AG20443 (cell line): ENCODE results near the gene SLC16A5.
"Not testable (repeated sequence)": the region's sequence is repeated elsewhere in the genome, so short reads cannot be mapped to it uniquely, and the experiment has no call there.

Source experiments
- DNase-seq: peaks from one replicate; pipeline ENCODE4 v3.0.0; 2012; ENCODE audit warnings: low spot score, mixed read lengths

SLC16A5 gene

DNA sequence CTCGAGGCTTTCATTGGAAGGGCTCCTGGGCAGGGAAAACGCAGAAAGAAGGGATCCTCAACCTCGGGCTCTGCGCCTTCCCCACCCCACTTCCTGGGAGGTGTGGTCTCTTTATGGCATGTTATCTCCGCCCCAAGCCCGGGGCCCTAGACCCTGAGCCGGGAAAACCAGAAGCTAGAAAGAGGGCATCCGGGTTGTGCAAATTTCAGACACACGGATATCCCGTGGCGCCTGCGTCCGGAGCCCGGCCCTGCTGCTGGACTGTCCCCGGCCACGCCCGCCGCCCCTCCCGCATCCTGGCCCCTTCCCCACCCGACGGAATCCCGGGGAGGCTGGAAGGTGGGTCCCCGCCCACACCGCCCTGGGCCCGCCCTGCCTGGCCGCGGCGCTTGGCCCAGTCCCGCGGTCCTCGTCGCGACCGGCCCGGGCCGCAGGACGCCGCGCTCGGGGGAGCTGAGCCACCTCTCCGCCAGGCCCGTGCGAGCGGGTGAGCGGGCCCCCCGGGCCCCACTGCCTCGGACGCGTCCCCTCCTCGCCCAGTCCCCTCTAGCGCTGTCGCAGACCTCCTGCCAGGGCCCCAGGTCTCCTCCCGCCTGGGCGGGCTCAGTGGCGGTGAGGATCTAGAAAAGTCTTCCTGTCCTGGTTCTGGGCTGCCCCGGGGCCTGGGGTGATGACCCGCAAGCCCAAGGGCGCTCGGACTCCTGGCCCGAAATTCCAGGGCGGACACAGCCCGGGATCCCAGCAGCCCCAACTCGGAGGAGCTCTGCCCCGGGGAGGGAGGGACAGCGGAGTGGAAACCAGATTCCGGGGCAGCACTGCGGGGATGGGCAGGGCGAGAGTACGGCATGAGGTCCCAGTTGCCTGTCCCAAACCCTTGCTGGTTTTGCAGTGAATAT is at the start of gene SLC16A5:
SLC16A5 (plus strand) TSS at position 397 of the 896 bp plus-strand sequence. CDS start 5,683 bp downstream, outside the sequence.
- peak; percentile 92 for DNase-seq

- no peak for DNase-seq
These were observed 48.5 kb upstream of the SLC16A5 start for GRCh38 chr17:75039238-75039637.

GRCh38 chr17:75041656-75042280 is 46.0 kb upstream of the SLC16A5 start:
- DNase-seq: no peak

DNA sequence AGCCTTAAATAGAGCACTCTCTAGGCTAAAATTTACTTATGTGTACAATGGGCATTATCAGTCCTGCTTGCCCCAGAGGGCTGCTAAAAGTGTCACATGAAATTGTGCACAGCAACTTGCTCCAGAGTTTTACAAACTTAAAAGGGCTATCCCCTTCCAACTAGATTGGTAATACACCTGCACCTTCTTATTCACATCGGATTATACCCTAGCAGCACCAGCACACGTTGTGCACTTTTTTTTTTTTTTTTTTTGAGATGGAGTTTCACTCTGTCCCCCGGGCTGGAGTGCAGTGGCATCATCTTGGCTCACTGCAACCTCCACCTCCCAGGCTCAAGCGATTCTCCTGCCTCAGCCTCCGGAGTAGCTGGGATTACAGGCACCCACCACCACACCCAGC is 44.0 kb upstream of the SLC16A5 start:
- DNase-seq: not testable (repeated sequence)

GRCh38 chr17:75044716-75045115 is 43.0 kb upstream of the SLC16A5 start:
- DNase-seq: no peak

- not testable (repeated sequence) for DNase-seq
These were observed 41.8 kb upstream of the SLC16A5 start for GRCh38 chr17:75045946-75046406.

- DNase-seq: peak; percentile 97
These were observed 41.1 kb upstream of the SLC16A5 start, which contains the start of the genes ATP5PD and KCTD2 for GRCh38 chr17:75046407-75047289. Gene ATP5PD, minus strand, starts transcription at chr17:75046969. Its CDS starts 4,319 bp downstream, at chr17:75042650. Gene KCTD2, plus strand, starts transcription at chr17:75047225. Its CDS starts 26 bp downstream, at chr17:75047251.

DNA sequence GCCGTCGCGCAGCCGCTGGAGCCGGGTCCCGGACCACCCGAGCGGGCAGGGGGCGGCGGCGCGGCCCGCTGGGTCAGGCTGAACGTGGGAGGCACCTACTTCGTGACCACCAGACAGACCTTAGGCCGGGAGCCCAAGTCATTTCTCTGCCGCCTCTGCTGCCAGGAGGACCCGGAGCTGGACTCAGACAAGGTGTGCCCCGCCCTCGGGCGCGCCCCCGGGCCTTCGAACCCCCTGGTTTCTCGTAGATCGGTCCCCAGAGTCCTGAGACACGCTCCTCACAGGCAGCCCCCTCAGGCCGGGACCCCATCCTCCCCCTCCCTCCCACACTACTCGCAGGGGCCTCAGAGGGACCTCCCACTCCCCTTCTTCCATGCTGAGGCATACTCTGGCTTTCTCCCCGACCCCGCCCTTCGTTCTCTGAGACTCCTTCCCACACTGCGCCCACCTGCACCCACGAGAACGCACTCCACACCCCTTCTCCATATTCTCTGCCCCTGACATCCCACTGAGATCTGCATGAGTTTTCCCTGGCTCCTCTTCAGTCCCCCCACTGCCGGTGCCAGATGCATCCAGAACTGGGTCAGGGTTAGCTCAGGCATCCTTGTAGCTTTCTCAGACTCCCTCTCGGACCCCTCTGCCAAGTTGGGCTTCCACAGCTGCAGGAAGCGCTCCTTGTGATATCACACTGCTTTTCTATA is 40.2 kb upstream of the SLC16A5 start:
- no peak for DNase-seq

DNA sequence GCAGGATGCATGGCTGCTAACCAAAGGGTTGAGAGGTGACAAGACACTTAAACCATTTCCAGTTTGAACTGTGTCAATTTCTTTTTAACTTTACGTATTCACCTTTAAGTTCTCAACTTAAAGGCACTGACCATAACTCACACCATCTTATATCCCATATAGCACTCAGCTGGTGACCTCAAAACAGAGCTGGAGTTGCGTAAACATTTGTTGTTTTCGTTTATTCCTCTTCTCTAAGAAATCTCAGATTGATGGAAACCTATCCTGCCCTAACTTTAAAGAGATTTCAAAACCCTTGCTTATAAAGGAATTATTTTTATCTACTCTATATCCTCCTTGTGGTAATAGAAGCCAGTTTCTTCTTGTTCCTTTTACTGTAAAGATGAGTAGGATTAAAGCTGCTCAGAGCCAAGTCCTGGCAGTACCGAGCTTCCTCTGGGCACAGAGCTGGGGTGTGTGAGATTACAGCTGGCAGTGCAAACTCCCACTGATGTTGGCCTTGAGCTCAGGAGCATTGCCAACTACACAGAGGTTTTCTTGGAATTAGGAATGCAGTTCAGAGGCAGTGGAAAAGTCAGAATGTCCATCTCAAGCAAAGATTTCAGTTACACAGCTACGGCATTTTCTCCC is 39.4 kb upstream of the SLC16A5 start:
- peak; percentile 33 for DNase-seq

- DNase-seq: no peak
These were observed 38.7 kb upstream of the SLC16A5 start for GRCh38 chr17:75049057-75049456.

GRCh38 chr17:75049706-75050105 is 38.0 kb upstream of the SLC16A5 start:
- DNase-seq: no peak

- no peak for DNase-seq
These were observed 35.8 kb upstream of the SLC16A5 start for GRCh38 chr17:75051941-75052340.

DNA sequence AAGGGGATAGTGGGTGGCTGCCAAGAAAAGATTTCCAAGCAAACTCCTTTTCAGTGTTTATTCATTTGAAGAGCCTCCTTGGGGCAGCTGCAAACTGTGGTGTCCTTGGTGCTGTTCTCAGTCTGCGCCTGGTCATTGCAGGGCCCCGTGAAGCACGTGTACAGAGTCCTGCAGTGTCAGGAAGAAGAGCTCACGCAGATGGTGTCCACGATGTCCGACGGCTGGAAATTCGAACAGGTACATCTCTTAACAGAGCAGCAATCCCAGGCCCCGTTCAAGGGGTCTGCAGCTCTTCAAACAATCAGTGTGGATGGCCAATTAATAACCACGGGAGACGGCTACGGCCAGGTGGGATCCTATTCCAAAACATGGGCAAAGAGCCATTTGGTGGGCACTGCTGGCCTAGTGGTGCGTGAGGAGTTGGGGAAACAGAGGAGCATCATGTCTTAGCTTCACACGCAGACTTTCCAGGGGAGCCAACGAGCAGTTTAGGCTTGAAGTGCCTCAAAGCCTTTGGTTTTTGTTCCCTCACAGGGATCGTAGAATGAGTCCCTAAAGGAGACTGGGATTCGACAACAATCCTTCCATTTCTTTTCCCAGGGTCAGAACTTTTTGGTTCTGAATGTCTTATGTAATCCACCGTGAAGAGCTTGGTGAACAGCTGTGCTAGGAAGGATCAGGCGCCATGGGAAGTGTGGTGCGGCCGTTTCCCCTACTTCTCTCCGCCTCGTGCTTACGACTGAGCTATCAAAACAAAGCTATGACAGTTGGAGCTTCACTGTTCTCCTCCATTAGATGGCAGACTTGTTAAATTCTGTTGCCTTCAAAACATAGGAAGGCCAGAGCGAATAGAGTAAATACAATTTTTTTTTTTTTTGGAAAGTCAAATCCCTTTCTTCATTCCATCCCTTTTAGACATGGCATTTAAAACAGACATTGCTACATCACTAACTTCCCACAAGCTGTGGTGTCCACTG is 28.1 kb upstream of the SLC16A5 start:
- peak; percentile 74 for DNase-seq

- no peak for DNase-seq
These were observed 27.2 kb upstream of the SLC16A5 start for GRCh38 chr17:75060434-75061054.

- DNase-seq: no peak
These were observed 26.7 kb upstream of the SLC16A5 start for GRCh38 chr17:75061055-75061438.

DNA sequence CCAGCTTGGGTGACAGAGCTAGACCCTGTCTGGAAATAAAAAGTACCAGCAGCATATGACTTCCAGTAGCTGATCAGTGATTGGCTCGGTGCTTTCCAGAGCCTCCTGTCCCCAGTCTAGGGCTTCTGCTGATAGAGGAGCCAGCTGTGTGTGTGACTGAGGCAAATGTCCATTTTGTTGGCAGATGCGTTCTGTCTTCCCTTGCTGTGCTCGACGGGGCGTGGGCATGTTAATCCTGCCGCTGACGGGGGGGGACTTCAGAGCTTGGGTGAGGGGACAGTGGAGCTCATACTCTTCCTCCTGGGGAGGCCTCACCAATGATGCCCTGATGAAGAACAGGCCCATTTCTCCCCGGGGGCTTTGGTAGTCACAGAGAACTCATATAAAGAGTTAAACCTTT is 26.1 kb upstream of the SLC16A5 start:
- no peak for DNase-seq

DNA sequence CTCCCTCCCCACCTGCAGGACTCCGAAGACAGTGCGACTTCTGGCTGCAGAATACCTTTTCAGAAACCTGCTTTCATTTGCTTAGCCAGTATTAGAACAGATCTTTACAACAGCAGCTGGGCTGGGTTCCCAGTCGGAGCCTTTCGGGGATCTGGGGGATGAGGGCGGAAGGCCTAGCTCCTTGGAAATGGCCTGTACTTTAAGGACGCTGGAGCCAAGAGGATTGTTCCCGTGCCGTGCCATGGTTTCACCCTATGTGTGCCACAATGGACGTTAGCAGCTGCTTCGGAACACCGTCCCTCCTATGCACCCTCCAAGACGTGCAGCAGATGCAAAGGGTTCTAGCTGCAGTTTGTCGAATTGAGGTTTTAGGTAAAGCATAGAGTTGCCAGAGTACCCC is 24.6 kb upstream of the SLC16A5 start:
- DNase-seq: no peak

DNA sequence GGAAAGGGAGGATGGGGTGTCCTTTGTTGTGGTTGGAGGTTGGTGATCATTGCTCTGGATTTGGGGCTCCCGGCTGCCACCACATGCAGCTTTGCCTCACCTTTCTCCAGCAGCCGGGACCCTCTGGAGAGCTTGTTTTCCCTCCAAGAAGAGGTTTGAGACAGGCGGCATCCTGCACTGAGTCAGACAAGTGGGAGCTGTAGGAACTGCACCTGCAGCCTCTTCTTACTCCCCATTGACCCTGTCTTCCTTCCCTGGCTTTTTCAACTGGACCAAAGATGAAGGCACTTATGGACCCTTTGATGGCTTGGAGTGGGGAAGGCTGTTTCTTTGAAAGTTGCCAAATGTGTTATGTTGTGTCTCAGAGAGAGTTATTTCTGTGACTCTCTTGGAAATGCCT is 24.1 kb upstream of the SLC16A5 start:
- no peak for DNase-seq

GRCh38 chr17:75064040-75064439 is 23.7 kb upstream of the SLC16A5 start:
- no peak for DNase-seq
